ENCODE data around the gene PPIF.

PPIF gene

DNA sequence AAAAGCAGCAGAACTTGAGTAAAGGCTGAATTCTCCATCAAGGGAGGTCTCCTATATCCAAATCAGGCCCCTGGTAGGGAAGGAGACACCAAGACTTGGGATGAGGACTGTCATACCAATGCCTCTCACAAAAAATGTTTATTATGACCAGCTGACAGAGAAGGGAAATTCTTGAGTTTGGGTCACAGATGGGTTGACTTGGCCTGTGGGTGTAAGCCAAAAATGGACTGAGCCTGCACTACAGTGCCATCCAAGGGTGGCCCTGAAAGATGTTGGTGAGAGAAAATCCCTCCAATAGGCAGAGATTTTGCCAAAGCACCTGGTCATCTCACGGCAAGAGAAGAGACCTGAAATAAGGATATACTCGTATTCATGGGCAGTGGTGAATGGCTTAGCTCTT lies 27.0 kb upstream of the PPIF start:
- no peak overlapping the region for H3K4me3 ChIP-seq (ENCODE audit: low read depth, low read length)
- TF ChIP-seq, protein P1, sequence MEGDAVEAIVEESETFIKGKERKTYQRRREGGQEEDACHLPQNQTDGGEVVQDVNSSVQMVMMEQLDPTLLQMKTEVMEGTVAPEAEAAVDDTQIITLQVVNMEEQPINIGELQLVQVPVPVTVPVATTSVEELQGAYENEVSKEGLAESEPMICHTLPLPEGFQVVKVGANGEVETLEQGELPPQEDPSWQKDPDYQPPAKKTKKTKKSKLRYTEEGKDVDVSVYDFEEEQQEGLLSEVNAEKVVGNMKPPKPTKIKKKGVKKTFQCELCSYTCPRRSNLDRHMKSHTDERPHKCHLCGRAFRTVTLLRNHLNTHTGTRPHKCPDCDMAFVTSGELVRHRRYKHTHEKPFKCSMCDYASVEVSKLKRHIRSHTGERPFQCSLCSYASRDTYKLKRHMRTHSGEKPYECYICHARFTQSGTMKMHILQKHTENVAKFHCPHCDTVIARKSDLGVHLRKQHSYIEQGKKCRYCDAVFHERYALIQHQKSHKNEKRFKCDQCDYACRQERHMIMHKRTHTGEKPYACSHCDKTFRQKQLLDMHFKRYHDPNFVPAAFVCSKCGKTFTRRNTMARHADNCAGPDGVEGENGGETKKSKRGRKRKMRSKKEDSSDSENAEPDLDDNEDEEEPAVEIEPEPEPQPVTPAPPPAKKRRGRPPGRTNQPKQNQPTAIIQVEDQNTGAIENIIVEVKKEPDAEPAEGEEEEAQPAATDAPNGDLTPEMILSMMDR (conservative IDR thresholded peaks at IDR 0.05; ENCODE audit: low read depth, low read length) = no peak
- no peak for DNase-seq (ENCODE audit: low read depth)

DNA sequence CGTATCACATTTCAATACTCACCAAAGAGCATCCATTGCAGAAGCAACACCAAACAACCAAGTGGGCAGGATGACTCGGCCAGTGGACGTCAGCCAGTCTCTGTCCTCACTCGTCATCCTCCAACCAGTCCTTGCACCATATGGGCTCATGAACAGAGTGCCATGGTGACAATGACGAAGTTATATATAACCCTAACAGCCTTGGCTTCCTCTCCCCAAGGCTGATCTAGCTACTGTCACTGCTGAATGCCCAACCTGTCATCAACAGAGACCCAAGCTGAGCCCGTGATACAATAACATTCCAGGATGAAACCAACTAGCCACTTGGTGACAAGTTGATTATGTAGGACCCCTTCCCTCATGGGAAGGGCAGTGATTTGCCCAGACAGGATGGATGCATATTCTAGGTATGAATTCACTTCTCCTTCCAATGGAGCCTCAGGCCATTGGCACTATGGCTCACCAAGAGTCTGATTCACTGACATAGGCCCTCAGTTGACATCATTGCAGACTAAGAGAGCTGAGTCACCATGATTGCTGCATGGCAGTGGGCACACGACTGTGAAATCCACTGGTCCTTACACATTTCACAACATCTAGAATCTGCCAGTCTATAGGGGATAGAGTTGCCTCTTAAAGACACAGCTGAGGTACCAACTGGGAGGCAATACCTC lies 26.3 kb upstream of the PPIF start:
- TF ChIP-seq, protein P1 (conservative IDR thresholded peaks at IDR 0.05; ENCODE audit: low read depth, low read length) = no peak
- H3K4me3 ChIP-seq (ENCODE audit: low read depth, low read length) = no peak overlapping the region
- peak; percentile 48 for DNase-seq (ENCODE audit: low read depth)

DNA sequence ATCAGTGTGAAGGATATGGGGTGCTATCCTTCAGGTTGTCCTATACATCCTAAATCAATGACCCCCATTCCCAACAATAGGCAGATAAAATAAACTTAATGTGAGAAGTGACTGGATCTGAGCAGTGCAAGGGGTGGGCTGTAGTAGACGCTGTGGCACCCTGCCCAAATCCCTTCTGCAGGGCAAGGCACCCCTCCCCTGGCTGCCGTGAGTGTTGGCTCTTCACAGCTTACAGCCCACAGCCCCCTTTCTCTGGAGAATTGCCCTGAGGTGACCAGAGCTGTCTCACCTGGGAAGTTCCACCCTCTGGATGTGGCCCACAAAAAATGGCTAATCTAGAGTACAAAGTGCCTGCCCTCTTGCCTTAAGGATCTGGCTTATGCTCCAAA lies 25.8 kb upstream of the PPIF start:
- DNase-seq (ENCODE audit: low read depth) = no peak
- TF ChIP-seq, protein P1 (conservative IDR thresholded peaks at IDR 0.05; ENCODE audit: low read depth, low read length) = no peak
- H3K4me3 ChIP-seq (ENCODE audit: low read depth, low read length) = no peak overlapping the region

DNA sequence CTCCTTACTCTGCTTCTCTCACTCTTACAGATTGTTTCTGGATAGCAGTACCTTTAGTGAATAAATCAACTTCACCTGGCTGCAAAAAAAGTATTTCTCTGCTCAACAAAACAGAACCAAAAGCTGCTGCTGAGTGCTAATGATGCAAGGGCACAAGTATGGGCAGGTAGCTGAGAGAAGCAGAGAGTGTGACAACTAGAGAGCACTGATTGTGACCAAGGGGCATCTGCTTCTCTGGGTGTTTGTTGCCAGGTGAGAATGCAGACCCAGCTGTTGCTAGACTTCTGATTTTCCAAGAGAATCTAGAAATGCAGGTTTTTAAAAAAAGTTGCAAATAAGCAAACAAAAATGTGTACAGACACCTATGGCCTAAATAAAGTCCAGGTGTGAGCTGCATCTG lies 25.3 kb upstream of the PPIF start:
- TF ChIP-seq, protein P1 (conservative IDR thresholded peaks at IDR 0.05; ENCODE audit: low read depth, low read length) = no peak
- no peak for DNase-seq (ENCODE audit: low read depth)
- no peak overlapping the region for H3K4me3 ChIP-seq (ENCODE audit: low read depth, low read length)

DNA sequence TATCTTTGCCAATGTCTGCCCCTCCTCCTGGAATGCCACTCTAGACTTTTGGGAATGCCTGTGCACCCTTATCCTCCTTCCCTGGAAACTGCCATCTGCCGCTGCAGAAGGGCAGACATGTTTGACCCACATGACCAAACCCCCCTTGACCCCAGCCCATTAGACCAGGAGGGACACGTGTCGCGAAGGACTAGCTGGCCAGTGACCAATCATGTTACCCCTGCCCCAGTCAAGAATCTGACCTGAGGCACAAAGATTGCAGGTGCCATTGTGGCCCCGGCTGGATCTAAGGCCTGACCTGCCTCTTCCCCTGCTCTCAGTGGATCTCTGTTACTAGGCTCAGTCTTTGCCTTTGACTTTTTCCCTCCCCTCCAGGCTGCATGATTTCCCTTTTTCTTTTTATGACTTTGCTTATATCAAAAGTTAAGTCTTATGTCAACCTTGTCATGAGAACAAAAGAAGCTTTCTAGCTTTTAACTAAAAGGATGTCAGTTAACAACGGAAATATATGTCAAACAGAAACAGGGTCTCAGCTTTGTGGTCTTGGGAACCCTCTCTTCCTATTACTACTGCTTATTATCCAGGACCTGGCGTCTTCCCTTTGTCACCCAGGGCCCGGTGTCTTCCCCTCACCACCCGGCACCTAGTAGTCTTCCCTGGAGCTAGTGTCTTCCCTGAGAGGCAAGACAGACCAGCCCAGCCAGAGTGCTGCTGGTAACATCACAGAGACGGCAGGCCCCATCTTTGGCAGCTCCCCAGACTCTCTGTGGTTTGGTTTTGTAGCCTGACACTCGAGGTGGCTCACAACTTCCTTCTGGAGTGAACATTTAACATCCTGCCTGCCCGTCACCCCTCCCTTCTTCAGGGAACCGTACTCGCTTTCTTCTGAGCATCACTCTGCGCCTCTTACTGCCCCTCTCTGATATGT lies 24.4 kb upstream of the PPIF start:
- peak; percentile 91 for DNase-seq (ENCODE audit: low read depth)
- no peak overlapping the region for H3K4me3 ChIP-seq (ENCODE audit: low read depth, low read length)

DNA sequence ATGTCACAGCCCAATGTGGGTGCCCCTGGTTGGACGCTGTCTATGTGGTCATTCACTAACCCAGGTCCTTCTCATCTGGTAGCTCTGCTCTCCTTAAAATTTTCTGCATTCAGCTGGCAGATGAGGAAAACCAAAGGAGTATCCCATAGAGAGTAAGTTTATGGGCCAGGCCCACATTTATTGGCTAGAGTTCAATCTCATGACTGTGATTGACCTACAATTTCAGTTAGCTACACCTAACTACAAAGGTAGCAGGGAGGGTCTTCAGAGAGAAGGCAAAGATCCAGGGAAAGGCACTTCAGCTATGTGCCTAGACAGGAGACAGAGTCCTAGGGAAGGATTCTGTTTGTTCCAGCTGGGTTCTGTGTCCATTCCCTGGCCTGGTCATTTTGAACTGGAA lies 23.7 kb upstream of the PPIF start:
- H3K4me3 ChIP-seq (ENCODE audit: low read depth, low read length) = no peak overlapping the region
- no peak for DNase-seq (ENCODE audit: low read depth)
- TF ChIP-seq, protein P1 (conservative IDR thresholded peaks at IDR 0.05; ENCODE audit: low read depth, low read length) = no peak

More for the DNA sequence above, 24.4 kb upstream of the PPIF start:
- TF ChIP-seq, protein P1 (conservative IDR thresholded peaks at IDR 0.05; ENCODE audit: low read depth, low read length) = no peak

Data from choroid plexus epithelial cell (primary cell).